ENCODE measurements around the gene ATG16L1. TPM values are rescaled to one million over a fixed set of nuclear protein-coding genes. Genes with fewer than 3 reads are reported as not detected.

The ATG16L1 gene
- total and polyA plus RNA-seq, 9 donors: 12.8 to 19.0 (median 15.7) TPM

GRCh38 chr2:233225230-233226068 is 26.0 kb upstream of the ATG16L1 start:
- no peak overlapping the region for H3K4me3 ChIP-seq (ENCODE audit: low read length)
- no peaks in the 10 kb centered on the region for H3K36me3 ChIP-seq (ENCODE audit: control insufficient read depth, insufficient read depth, low read length)
- DNase-seq: no peak
- 100% methylated on average over 1 of the region's 5 CpGs for WGBS (ENCODE audit: insufficient coverage)
- H3K27ac ChIP-seq (ENCODE audit: low read length): no peak overlapping the region
- H3K27me3 ChIP-seq (ENCODE audit: control insufficient read depth, insufficient read depth, low read length): no peaks in the 10 kb centered on the region
- no peaks in the 10 kb centered on the region for H3K9me3 ChIP-seq (replicated peaks; ENCODE audit: control insufficient read depth, low read depth, low read length)
- H3K4me1 ChIP-seq (ENCODE audit: control insufficient read depth, insufficient read depth, low read length): no peaks in the 10 kb centered on the region

GRCh38 chr2:233226511-233227031 is 24.9 kb upstream of the ATG16L1 start:
- H3K4me1 ChIP-seq (ENCODE audit: control insufficient read depth, insufficient read depth, low read length): no peaks in the 10 kb centered on the region
- H3K4me3 ChIP-seq (ENCODE audit: low read length): no peak overlapping the region
- no peak for DNase-seq
- no peaks in the 10 kb centered on the region for H3K36me3 ChIP-seq (ENCODE audit: control insufficient read depth, insufficient read depth, low read length)
- H3K27me3 ChIP-seq (ENCODE audit: control insufficient read depth, insufficient read depth, low read length): no peaks in the 10 kb centered on the region
- H3K9me3 ChIP-seq (replicated peaks; ENCODE audit: control insufficient read depth, low read depth, low read length): no peaks in the 10 kb centered on the region
- WGBS (ENCODE audit: insufficient coverage): 20% methylated on average over 1 of the region's 2 CpGs
- H3K27ac ChIP-seq (ENCODE audit: low read length): no peak overlapping the region

GRCh38 chr2:233227346-233227978 is 24.0 kb upstream of the ATG16L1 start:
- H3K27ac ChIP-seq (ENCODE audit: low read length): no peak overlapping the region
- no peaks in the 10 kb centered on the region for H3K9me3 ChIP-seq (replicated peaks; ENCODE audit: control insufficient read depth, low read depth, low read length)
- H3K27me3 ChIP-seq (ENCODE audit: control insufficient read depth, insufficient read depth, low read length): no peaks in the 10 kb centered on the region
- 100% methylated on average over 2 of the region's 7 CpGs for WGBS (ENCODE audit: insufficient coverage)
- no peak overlapping the region for H3K4me3 ChIP-seq (ENCODE audit: low read length)
- H3K36me3 ChIP-seq (ENCODE audit: control insufficient read depth, insufficient read depth, low read length): no peaks in the 10 kb centered on the region
- DNase-seq: no peak
- no peaks in the 10 kb centered on the region for H3K4me1 ChIP-seq (ENCODE audit: control insufficient read depth, insufficient read depth, low read length)

- Histone ChIP-seq H3K27ac (ENCODE audit: low read length) (no peak overlapping the region), H3K27me3 (ENCODE audit: control insufficient read depth, insufficient read depth, low read length) (no peaks in the 10 kb centered on the region), H3K9me3 (replicated peaks; ENCODE audit: control insufficient read depth, low read depth, low read length) (no peaks in the 10 kb centered on the region), H3K36me3 (ENCODE audit: control insufficient read depth, insufficient read depth, low read length) (no peaks in the 10 kb centered on the region), H3K4me1 (ENCODE audit: control insufficient read depth, insufficient read depth, low read length) (no peaks in the 10 kb centered on the region), H3K4me3 (ENCODE audit: low read length) (no peak overlapping the region)
- DNase-seq: no peak
- no CpG with 5 or more reads among the region's 3 CpGs for WGBS (ENCODE audit: insufficient coverage)
These were observed 23.1 kb upstream of the ATG16L1 start for GRCh38 chr2:233228376-233228775.

GRCh38 chr2:233233618-233234230 is 17.7 kb upstream of the ATG16L1 start:
- Histone ChIP-seq H3K9me3 (replicated peaks; ENCODE audit: control insufficient read depth, low read depth, low read length) (no peaks in the 10 kb centered on the region), H3K27ac (ENCODE audit: low read length) (no peak overlapping the region), H3K4me1 (ENCODE audit: control insufficient read depth, insufficient read depth, low read length) (no peaks in the 10 kb centered on the region), H3K36me3 (ENCODE audit: control insufficient read depth, insufficient read depth, low read length) (no peaks in the 10 kb centered on the region), H3K27me3 (ENCODE audit: control insufficient read depth, insufficient read depth, low read length) (no peaks in the 10 kb centered on the region), H3K4me3 (ENCODE audit: low read length) (no peak overlapping the region)
- DNase-seq: no peak
- WGBS (ENCODE audit: insufficient coverage): 53% methylated on average over 2 of the region's 4 CpGs

- H3K9me3 ChIP-seq (replicated peaks; ENCODE audit: control insufficient read depth, low read depth, low read length): no peaks in the 10 kb centered on the region
- no CpG with 5 or more reads among the region's 2 CpGs for WGBS (ENCODE audit: insufficient coverage)
- no peak overlapping the region for H3K4me3 ChIP-seq (ENCODE audit: low read length)
- no peaks in the 10 kb centered on the region for H3K27me3 ChIP-seq (ENCODE audit: control insufficient read depth, insufficient read depth, low read length)
- DNase-seq: no peak
- no peaks in the 10 kb centered on the region for H3K4me1 ChIP-seq (ENCODE audit: control insufficient read depth, insufficient read depth, low read length)
- H3K27ac ChIP-seq (ENCODE audit: low read length): no peak overlapping the region
- H3K36me3 ChIP-seq (ENCODE audit: control insufficient read depth, insufficient read depth, low read length): no peaks in the 10 kb centered on the region
These were observed 17.2 kb upstream of the ATG16L1 start for GRCh38 chr2:233234264-233234663.

GRCh38 chr2:233234996-233235395 is 16.5 kb upstream of the ATG16L1 start:
- Histone ChIP-seq H3K27ac (ENCODE audit: low read length) (no peak overlapping the region), H3K9me3 (replicated peaks; ENCODE audit: control insufficient read depth, low read depth, low read length) (peaks cover 2% of the 10 kb centered on the region), H3K36me3 (ENCODE audit: control insufficient read depth, insufficient read depth, low read length) (no peaks in the 10 kb centered on the region), H3K4me1 (ENCODE audit: control insufficient read depth, insufficient read depth, low read length) (no peaks in the 10 kb centered on the region), H3K4me3 (ENCODE audit: low read length) (no peak overlapping the region), H3K27me3 (ENCODE audit: control insufficient read depth, insufficient read depth, low read length) (no peaks in the 10 kb centered on the region)
- DNase-seq: no peak
- WGBS (ENCODE audit: insufficient coverage): 100% methylated on average over 1 of the region's 3 CpGs

GRCh38 chr2:233235977-233236376 is 15.5 kb upstream of the ATG16L1 start:
- Histone ChIP-seq H3K27me3 (ENCODE audit: control insufficient read depth, insufficient read depth, low read length) (no peaks in the 10 kb centered on the region), H3K27ac (ENCODE audit: low read length) (no peak overlapping the region), H3K9me3 (replicated peaks; ENCODE audit: control insufficient read depth, low read depth, low read length) (peaks cover 2% of the 10 kb centered on the region), H3K36me3 (ENCODE audit: control insufficient read depth, insufficient read depth, low read length) (no peaks in the 10 kb centered on the region), H3K4me1 (ENCODE audit: control insufficient read depth, insufficient read depth, low read length) (no peaks in the 10 kb centered on the region), H3K4me3 (ENCODE audit: low read length) (no peak overlapping the region)
- DNase-seq: no peak
- WGBS (ENCODE audit: insufficient coverage): 80% methylated on average over 5 of the region's 9 CpGs

- no peak for DNase-seq
- H3K27ac ChIP-seq (ENCODE audit: low read length): no peak overlapping the region
- 79% methylated on average over 4 of the region's 7 CpGs for WGBS (ENCODE audit: insufficient coverage)
- peaks cover 2% of the 10 kb centered on the region for H3K9me3 ChIP-seq (replicated peaks; ENCODE audit: control insufficient read depth, low read depth, low read length)
- H3K4me3 ChIP-seq (ENCODE audit: low read length): no peak overlapping the region
- no peaks in the 10 kb centered on the region for H3K27me3 ChIP-seq (ENCODE audit: control insufficient read depth, insufficient read depth, low read length)
- no peaks in the 10 kb centered on the region for H3K36me3 ChIP-seq (ENCODE audit: control insufficient read depth, insufficient read depth, low read length)
- H3K4me1 ChIP-seq (ENCODE audit: control insufficient read depth, insufficient read depth, low read length): no peaks in the 10 kb centered on the region
These were observed 14.5 kb upstream of the ATG16L1 start for GRCh38 chr2:233236820-233237589.
